Kidney (tissue), 14 donors: Measurements from ENCODE around the gene CORO1C. TPM values are rescaled to one million over a fixed set of nuclear protein-coding genes. Genes with fewer than 3 reads are reported as not detected.

Experiments
- DNase-seq, 5 donors: peaks; one replicate each; pipeline ENCODE4 v3.0.0-alpha.2; 2013 to 2020
- FAIRE-seq: peaks from 2 replicates; lab custom pipeline; 2012; peaks lifted over from hg19 to GRCh38; lab: Jason Lieb, UNC
- H3K27ac ChIP-seq, 2 donors: one replicate each; pipeline ENCODE4 v1.7.0; 2013; ENCODE audit warnings: low read depth in 2 of 2, low read length in 2 of 2, inconsistent platforms in 1 of 2
- H3K27me3 ChIP-seq: one replicate; pipeline ENCODE4 v1.7.1; 2013; ENCODE audit warnings: low read length, inconsistent platforms; ENCODE audit not compliant: control insufficient read depth, insufficient read depth
- H3K36me3 ChIP-seq, 3 donors: one replicate each; pipeline versions ENCODE4 v1.7.0 to v1.7.1; 2013; ENCODE audit warnings: low read length in 3 of 3, control low read depth in 1 of 3, inconsistent platforms in 1 of 3; ENCODE audit not compliant: insufficient read depth in 3 of 3, control insufficient read depth in 2 of 3
- H3K4me1 ChIP-seq, 3 donors: one replicate each; pipeline versions ENCODE4 v1.7.0 to v1.7.1; 2013; ENCODE audit warnings: low read length in 3 of 3, inconsistent platforms in 1 of 3, low read depth in 1 of 3; ENCODE audit not compliant: control insufficient read depth in 2 of 3, insufficient read depth in 2 of 3
- H3K4me3 ChIP-seq, 3 donors: one replicate each; pipeline versions ENCODE4 v1.7.0 to v1.8.1; 2013; ENCODE audit warnings: low read length in 3 of 3, control low read depth in 1 of 3, inconsistent platforms in 1 of 3
- H3K9ac ChIP-seq, 3 donors: one replicate each; pipeline versions ENCODE4 v1.7.0 to v1.7.1; 2013; ENCODE audit warnings: low read length in 3 of 3, control low read depth in 1 of 3, inconsistent platforms in 1 of 3
- H3K9me3 ChIP-seq, 3 donors: one replicate each; pipeline versions ENCODE4 v1.7.0 to v1.7.1; 2013; ENCODE audit warnings: low read length in 3 of 3, control low read depth in 1 of 3, inconsistent platforms in 1 of 3; ENCODE audit not compliant: control insufficient read depth in 2 of 3, insufficient read depth in 1 of 3
- CTCF ChIP-seq: IDR thresholded peaks from 3 replicates; pipeline ENCODE4 v1.5.1; 2012; ENCODE audit warnings: mild to moderate bottlenecking, moderate library complexity, borderline replicate concordance; ENCODE audit not compliant: insufficient read depth; ENCODE audit errors: extremely low read depth
- intact Hi-C: fragments of 100-400 bp; cut with DNase I; formaldehyde crosslinking; loops from one replicate; pipeline ENCODE4 v1.11.1; 2022
- polyA plus RNA-seq: library from polyadenylated mRNA; stranded (reverse); fragments of 350-450 nt; fragmentation: Illumina TruSeq; extraction: RNeasy Lipid Tissue Mini Kit (QIAGEN cat#74804); gene quantifications from one replicate; pipeline ENCODE4 v1.2.3, GENCODE V29; 2014; ENCODE audit warnings: low read depth, low replicate concordance; ENCODE audit not compliant: insufficient read depth
- total RNA-seq: library from RNA; stranded (reverse); fragmentation: NEBNext Ultra II Directional; extraction: Animal tissue kit (Norgen Biotek cat#: 25700); gene quantifications from one replicate; pipeline ENCODE4 v1.2.1, GENCODE V29; 2021
- donor health status: control.
- donor health status: control.
- donor health status: control.
- donor health status: control.
- donor health status: control.
- donor health status: DM: yes; HTN: yes; CAD: no.
- donor health status: Normal renal cell carcinoma (clear cell type).

The CORO1C gene
- total and polyA plus RNA-seq, 2 donors from 2014 or later: 16.6 to 104 TPM

GRCh38 chr12:108720757-108721514, 10.4 kb downstream of the CORO1C start:
- intact Hi-C loops: no loop called here
- H3K9ac ChIP-seq: no peak overlapping the region
- no peaks in the 10 kb centered on the region for H3K9me3 ChIP-seq
- H3K4me1 ChIP-seq: peaks cover 0 to 2% (median 2%) of the 10 kb centered on the region in 3 donors
- no peaks in the 10 kb centered on the region for H3K27me3 ChIP-seq
- H3K4me3 ChIP-seq: no peak overlapping the region
- H3K27ac ChIP-seq: no peak overlapping the region
- TF ChIP-seq CTCF: no peak
- no peaks in the 10 kb centered on the region for H3K36me3 ChIP-seq
- FAIRE-seq (no peak), DNase-seq (no peak)

GRCh38 chr12:108717243-108717642, 14.1 kb downstream of the CORO1C start:
- Histone ChIP-seq H3K4me3 (no peak overlapping the region), H3K9ac (no peak overlapping the region), H3K36me3 (no peaks in the 10 kb centered on the region), H3K27ac (no peak overlapping the region), H3K27me3 (no peaks in the 10 kb centered on the region), H3K9me3 (no peaks in the 10 kb centered on the region), H3K4me1 (no peaks in the 10 kb centered on the region)
- FAIRE-seq (no peak), DNase-seq (no peak)
- no peak for TF ChIP-seq CTCF
- intact Hi-C loops: no loop called here

GRCh38 chr12:108714866-108715265, 16.5 kb downstream of the CORO1C start:
- TF ChIP-seq CTCF: no peak
- Histone ChIP-seq H3K9ac (no peak overlapping the region), H3K27ac (no peak overlapping the region), H3K36me3 (no peaks in the 10 kb centered on the region), H3K9me3 (no peaks in the 10 kb centered on the region), H3K27me3 (no peaks in the 10 kb centered on the region), H3K4me1 (no peaks in the 10 kb centered on the region), H3K4me3 (no peak overlapping the region)
- FAIRE-seq: no peak
- no peak for DNase-seq
- intact Hi-C loops: no loop called here
